Loucy (cell line): Measurements from ENCODE around the gene TMEM41B.

Source experiments
- EZH2phosphoT487 ChIP-seq: fragments of 200-600 bp; IDR thresholded peaks from 2 replicates; pipeline ENCODE4 v1.6.1; 2018; ENCODE audit warnings: antibody characterized with exemption, mild to moderate bottlenecking, moderate library complexity, borderline replicate concordance
- TF ChIP-seq, protein P1 (sequence below): fragments of 200-600 bp; sonication (generic); conservative IDR thresholded peaks from 2 replicates; pipeline ENCODE4 v1.5.1; 2014; ENCODE audit warnings: mild to moderate bottlenecking, antibody characterized with exemption, low read length

DNA sequence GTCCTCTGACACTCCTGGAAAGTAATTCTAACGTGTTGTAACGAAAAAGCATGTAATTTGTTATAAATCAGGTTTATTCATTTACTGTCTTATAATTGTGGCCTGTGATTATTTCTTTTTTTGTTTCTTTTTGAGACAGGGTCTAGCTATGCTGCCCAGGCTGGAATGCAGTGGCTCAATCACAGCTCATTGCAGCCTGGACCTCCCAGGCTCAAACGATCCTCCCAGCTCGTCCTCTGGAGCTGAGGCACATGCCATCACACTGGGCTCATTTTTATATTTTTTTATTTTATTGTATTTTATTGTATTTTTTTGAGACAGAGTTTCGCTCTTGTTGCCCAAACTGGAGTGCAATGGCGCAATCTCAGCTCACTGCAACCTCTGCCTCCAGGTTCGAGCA is 65.1 kb downstream of the TMEM41B start:
- TF ChIP-seq, protein P1, sequence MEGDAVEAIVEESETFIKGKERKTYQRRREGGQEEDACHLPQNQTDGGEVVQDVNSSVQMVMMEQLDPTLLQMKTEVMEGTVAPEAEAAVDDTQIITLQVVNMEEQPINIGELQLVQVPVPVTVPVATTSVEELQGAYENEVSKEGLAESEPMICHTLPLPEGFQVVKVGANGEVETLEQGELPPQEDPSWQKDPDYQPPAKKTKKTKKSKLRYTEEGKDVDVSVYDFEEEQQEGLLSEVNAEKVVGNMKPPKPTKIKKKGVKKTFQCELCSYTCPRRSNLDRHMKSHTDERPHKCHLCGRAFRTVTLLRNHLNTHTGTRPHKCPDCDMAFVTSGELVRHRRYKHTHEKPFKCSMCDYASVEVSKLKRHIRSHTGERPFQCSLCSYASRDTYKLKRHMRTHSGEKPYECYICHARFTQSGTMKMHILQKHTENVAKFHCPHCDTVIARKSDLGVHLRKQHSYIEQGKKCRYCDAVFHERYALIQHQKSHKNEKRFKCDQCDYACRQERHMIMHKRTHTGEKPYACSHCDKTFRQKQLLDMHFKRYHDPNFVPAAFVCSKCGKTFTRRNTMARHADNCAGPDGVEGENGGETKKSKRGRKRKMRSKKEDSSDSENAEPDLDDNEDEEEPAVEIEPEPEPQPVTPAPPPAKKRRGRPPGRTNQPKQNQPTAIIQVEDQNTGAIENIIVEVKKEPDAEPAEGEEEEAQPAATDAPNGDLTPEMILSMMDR, result no peak
- TF ChIP-seq EZH2phosphoT487, result no peak
